Measurements from ENCODE around the gene LIN9.

- no peak for TF ChIP-seq CTCF (IDR thresholded peaks at IDR 0.05)
- TF ChIP-seq POLR2A (IDR thresholded peaks at IDR 0.05): no peak
Observed at GRCh38 chr1:226355016-226355415, 46.1 kb upstream of the LIN9 start.
